Germinal center (tissue), 1 donor: Measurements from ENCODE around the gene NOS3.

Experiments used
- DNase-seq: peaks from one replicate; pipeline ENCODE4 v3.0.0; 2012; ENCODE audit warnings: mixed read lengths, low spot score

The NOS3 gene

GRCh38 chr7:150964593-150965111, 26.2 kb upstream of the NOS3 start:
- DNase-seq, result no peak

- DNase-seq, result no peak
Measured at GRCh38 chr7:150965273-150965830, 25.5 kb upstream of the NOS3 start.

- no peak for DNase-seq
Measured at GRCh38 chr7:150966002-150966401, 24.8 kb upstream of the NOS3 start.

- no peak for DNase-seq
Measured at GRCh38 chr7:150967349-150967748, 23.5 kb upstream of the NOS3 start.

GRCh38 chr7:150968056-150968733, 22.6 kb upstream of the NOS3 start:
- no peak for DNase-seq

GRCh38 chr7:150968734-150969372, 22.0 kb upstream of the NOS3 start:
- no peak for DNase-seq

- DNase-seq, result no peak
Measured at GRCh38 chr7:150969475-150969874, 21.3 kb upstream of the NOS3 start.

- no peak for DNase-seq
Measured at GRCh38 chr7:150970424-150970823, 20.4 kb upstream of the NOS3 start.

GRCh38 chr7:150971242-150972022, 19.4 kb upstream of the NOS3 start:
- DNase-seq, result no peak

- no peak for DNase-seq
Measured at GRCh38 chr7:150972023-150972468, 18.8 kb upstream of the NOS3 start.

GRCh38 chr7:150972741-150973140, 18.1 kb upstream of the NOS3 start:
- no peak for DNase-seq

- DNase-seq, result peak; percentile 61
Measured at GRCh38 chr7:150973571-150974451, 17.0 kb upstream of the NOS3 start.

- DNase-seq, result peak; percentile 86
Measured at GRCh38 chr7:150974468-150975391, 16.1 kb upstream of the NOS3 start.

GRCh38 chr7:150975536-150976319, 15.1 kb upstream of the NOS3 start:
- DNase-seq, result no peak

- DNase-seq, result no peak
Measured at GRCh38 chr7:150976529-150977381, 14.1 kb upstream of the NOS3 start.

GRCh38 chr7:150977382-150978125, 13.3 kb upstream of the NOS3 start:
- no peak for DNase-seq

GRCh38 chr7:150978126-150978789, 12.6 kb upstream of the NOS3 start, which contains the start of gene KCNH2:
Gene KCNH2, minus strand, starts transcription at chr7:150978321. Its CDS starts 408 bp downstream, at chr7:150977913.
- peak; percentile 73 for DNase-seq
